Measurements from ENCODE around the gene PDZRN3. TPM values are rescaled to one million over a fixed set of nuclear protein-coding genes. Genes with fewer than 3 reads are reported as not detected.

PDZRN3 gene
- total RNA-seq, 1 experiment from 2014 or later = 0.17 TPM

DNA sequence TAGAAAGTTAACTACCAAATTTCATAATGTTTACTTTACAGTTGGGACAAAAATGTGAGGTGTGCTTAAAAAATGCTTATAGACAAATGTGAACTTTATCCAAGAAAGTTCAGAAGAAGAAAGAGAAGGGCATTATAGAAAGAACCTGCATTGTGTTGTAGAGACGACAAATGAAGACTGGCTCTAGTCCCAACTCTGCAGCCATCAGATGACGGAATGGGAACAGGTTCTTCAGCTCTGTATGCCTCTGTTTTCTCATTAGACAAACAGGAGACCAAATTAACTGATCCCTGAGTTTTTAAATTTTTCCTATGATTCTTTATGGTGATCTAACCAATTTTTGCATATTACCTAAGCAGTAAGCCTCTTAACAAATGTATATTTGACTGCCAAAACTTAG, 49.2 kb downstream of the PDZRN3 start:
- ATAC-seq (no peak), DNase-seq (ENCODE audit: low read depth, low spot score) (no peak)
- Histone ChIP-seq H3K27ac (ENCODE audit: low read depth, low read length) (no peak overlapping the region), H3K36me3 (ENCODE audit: control insufficient read depth in 1 of 2, insufficient read depth in 2 of 2, low read length in 2 of 2) (no peaks in the 10 kb centered on the region), H4K20me1 (ENCODE audit: insufficient read depth) (no peaks in the 10 kb centered on the region), H3K27me3 (ENCODE audit: insufficient read depth, low read length) (no peaks in the 10 kb centered on the region), H3K4me1 (ENCODE audit: control insufficient read depth in 1 of 2, insufficient read depth in 2 of 2, low read length in 2 of 2) (no peaks in the 10 kb centered on the region), H3K79me2 (ENCODE audit: insufficient read depth, low read length) (no peaks in the 10 kb centered on the region), H3K9ac (ENCODE audit: low read length) (no peak overlapping the region), H2AFZ (ENCODE audit: low read depth, low read length, poor library complexity, severe bottlenecking) (no peak overlapping the region), H3K9me2 (ENCODE audit: insufficient read depth) (no peaks in the 10 kb centered on the region), H3K4me2 (ENCODE audit: low read length) (no peak overlapping the region), H3K4me3 (replicated peaks in 1 of 2; ENCODE audit: low read depth in 1 of 2, low read length in 2 of 2) (no peak overlapping the region), H3K9me3 (ENCODE audit: control insufficient read depth in 1 of 2, insufficient read depth in 1 of 2, low read depth in 1 of 2, low read length in 2 of 2) (no peaks in the 10 kb centered on the region)
- no TSS peak for BruUV-seq (replicated peaks)
- TF ChIP-seq CTCF (IDR thresholded peaks at IDR 0.05 in 2 of 3, conservative IDR thresholded peaks at IDR 0.05 in 1 of 3; ENCODE audit: borderline replicate concordance in 1 of 3, insufficient read depth in 1 of 3, low read depth in 2 of 3, low read length in 2 of 3) = no peak
- TF ChIP-seq CBX3 (IDR thresholded peaks at IDR 0.05; ENCODE audit: low read depth) = no peak
- TF ChIP-seq ZFX (IDR thresholded peaks at IDR 0.05) = no peak
- no peak for TF ChIP-seq RAD21 (IDR thresholded peaks at IDR 0.05; ENCODE audit: low read depth)
- TF ChIP-seq EZH2phosphoT487 (IDR thresholded peaks at IDR 0.05; ENCODE audit: borderline replicate concordance) = no peak
- no peak for TF ChIP-seq POLR2AphosphoS5 (IDR thresholded peaks at IDR 0.05; ENCODE audit: low read depth, low read length)
- no peak for TF ChIP-seq REST (IDR thresholded peaks at IDR 0.05; ENCODE audit: low read depth)
- RAD21 ChIA-PET (ENCODE audit: low non-redundant PET in 1 of 2, low total read pairs in 2 of 2, uncharacterized antibody in 2 of 2, unreplicated experiment in 2 of 2) = no interaction called here
- POLR2A ChIA-PET = no interaction called here
- intact Hi-C loops (cut with micrococcal nuclease) = no loop called here
- CTCF ChIA-PET = no interaction called here

Measured in HCT116 (cell line).